ENCODE results near the gene PPP1R12C.
"Not testable (repeated sequence)": the region's sequence is repeated elsewhere in the genome, so short reads cannot be mapped to it uniquely, and the experiment has no call there.

Gene PPP1R12C

DNA sequence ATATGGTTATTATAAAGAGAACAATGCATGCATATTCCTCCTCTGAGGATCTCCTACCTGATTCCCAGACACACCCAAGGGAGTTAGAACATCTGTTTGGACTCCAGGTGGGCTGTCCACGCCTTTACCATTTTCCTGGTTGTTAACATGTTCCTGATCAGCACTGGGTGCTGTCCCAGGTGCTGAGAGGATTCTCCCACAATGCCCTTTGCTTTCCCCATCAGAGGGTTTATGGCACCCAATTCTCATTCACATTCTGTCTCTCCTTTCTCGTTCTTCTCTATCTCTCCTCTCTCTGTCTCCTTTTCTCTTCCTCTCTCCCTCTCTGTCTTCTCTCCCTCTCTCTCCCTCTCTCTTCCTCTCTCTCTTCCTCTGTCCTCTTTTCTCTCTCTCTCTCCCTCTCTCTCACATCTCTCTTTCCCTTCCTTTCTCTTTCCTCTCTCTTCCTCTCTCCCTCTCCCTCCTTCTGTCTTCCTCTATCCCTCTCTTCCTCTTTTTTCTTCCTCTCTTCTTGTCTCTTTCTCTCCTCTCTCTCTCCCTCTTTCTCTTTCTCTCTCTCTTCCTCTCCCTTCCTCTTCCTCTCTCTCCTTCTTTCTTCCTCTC lies 51.2 kb downstream of the PPP1R12C start:
- Mint-ChIP-seq H3K36me3 (no peaks in the 10 kb centered on the region), H3K9me3 (peaks cover 4% of the 10 kb centered on the region), H3K27me3 (peaks cover 54% of the 10 kb centered on the region), H3K4me3 (no peak overlapping the region), H3K27ac (no peak overlapping the region), H3K4me1 (peaks cover 27% of the 10 kb centered on the region)
- ATAC-seq: no peak

DNA sequence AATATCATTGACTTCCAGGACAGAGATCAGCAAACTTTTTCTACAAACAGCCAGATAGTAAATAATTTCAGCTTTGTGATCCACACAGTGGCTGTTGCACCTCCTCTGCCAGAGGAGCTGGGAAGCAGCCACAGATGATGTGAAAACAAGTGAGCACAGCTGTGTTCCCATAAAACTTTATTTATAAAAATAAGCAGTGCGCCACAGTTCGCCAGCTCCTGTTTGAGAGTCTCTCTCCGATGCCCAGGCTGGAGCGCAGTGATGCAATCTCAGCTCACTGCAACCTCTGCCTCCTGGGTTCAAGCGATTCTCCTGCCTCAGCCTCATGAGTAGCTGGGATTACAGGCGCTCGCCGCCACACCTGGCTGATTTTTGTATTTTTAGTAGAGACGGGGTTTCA lies 51.9 kb downstream of the PPP1R12C start:
- H3K27ac Mint-ChIP-seq, H3K4me3 Mint-ChIP-seq, ATAC-seq, H3K9me3 Mint-ChIP-seq, H3K36me3 Mint-ChIP-seq: not testable (repeated sequence)
- peaks cover 27% of the 10 kb centered on the region for H3K4me1 Mint-ChIP-seq
- H3K27me3 Mint-ChIP-seq: peaks cover 47% of the 10 kb centered on the region

DNA sequence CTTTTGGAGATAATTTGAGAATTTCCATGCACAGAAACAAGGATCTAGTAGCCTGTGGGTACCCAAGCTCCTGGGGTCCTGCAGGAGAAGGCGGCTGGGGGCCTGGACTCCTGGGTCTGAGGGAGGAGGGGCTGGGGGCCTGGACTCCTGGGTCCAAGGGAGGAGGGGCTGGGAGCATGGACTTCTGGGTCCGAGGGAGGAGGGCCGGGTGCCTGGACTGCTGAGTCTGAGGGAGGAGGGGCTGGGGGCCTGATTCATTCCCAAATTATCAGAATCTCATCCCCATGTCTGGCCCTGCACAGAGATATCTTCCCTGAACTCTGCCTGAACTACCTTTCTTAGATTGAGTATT lies 54.0 kb downstream of the PPP1R12C start:
- peak overlapping the region; percentile 90 for H3K4me3 Mint-ChIP-seq
- ATAC-seq: no peak
- peaks cover 4% of the 10 kb centered on the region for H3K9me3 Mint-ChIP-seq
- no peak overlapping the region for H3K27ac Mint-ChIP-seq
- H3K36me3 Mint-ChIP-seq: peaks cover 8% of the 10 kb centered on the region
- H3K4me1 Mint-ChIP-seq: peaks cover 16% of the 10 kb centered on the region
- peaks cover 27% of the 10 kb centered on the region for H3K27me3 Mint-ChIP-seq

DNA sequence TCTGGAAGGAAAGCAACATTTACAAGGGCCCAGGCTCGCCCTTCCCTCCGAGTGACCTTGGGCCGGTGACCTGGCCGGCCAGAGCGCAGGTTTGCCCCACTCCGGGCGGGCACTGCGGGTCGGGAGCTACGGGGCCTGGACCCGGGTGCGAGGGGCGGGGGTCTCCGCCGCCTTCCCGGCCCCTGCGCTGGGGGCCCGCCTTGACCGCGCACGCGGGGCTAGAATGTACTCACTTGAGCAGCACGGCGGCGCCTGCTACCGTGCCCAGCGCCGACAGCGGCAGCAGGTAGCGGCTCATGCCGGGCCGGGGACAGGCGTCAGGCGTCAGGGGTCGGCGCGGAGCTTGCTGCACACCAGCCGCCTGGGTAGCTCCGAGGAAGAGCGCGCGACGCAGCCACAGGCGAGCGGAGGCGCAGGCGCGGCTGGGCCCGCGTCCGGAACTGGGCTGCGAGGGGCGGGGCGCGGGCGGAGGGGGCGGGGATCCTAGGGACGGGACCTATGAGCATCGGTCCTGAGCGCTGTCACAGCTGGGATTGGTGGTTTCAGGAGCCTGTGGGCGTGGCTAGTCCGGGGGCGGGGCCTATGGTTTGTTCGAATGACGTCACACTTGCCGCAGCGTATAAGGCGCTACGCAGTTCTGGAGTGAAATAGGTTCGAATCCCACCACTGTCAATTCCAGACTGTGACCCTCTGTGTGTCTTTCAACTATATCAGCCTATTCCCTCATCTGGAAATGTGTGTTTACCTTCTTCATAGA lies 54.5 kb downstream of the PPP1R12C start, which contains the start of gene RDH13:
TSS of gene RDH13 (minus strand) at position 414 of the 757 bp plus-strand sequence. CDS start at position 298, 116 bp downstream.
- Mint-ChIP-seq H3K27me3 (peaks cover 21% of the 10 kb centered on the region), H3K36me3 (peaks cover 13% of the 10 kb centered on the region), H3K9me3 (peaks cover 4% of the 10 kb centered on the region), H3K4me1 (peaks cover 10% of the 10 kb centered on the region), H3K4me3 (peak within 1 kb of the TSS; percentile 90), H3K27ac (peak within 1 kb of the TSS; percentile 75)
- ATAC-seq: peak; percentile 99

DNA sequence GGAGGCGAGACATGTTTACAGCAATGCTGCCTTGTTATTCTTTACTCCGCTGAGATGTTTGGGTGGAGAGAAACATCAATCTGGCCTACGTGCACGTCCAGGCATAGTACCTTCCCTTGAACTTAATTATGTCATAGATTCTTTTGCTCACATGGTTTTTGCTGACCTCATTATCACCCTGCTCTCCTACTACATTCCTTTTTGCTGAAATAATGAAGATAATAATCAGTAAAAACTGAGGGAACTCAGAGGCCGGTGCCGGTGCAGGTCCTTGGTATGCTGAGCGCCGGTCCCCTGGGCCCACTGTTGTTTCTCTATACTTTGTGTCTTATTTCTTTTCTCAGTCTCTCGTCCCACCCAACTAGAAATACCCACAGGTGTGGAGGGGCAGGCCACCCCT lies 57.1 kb downstream of the PPP1R12C start:
- not testable (repeated sequence) for H3K27ac Mint-ChIP-seq, H3K4me3 Mint-ChIP-seq, H3K27me3 Mint-ChIP-seq, ATAC-seq, H3K4me1 Mint-ChIP-seq, H3K9me3 Mint-ChIP-seq
- H3K36me3 Mint-ChIP-seq: peaks cover 36% of the 10 kb centered on the region

DNA sequence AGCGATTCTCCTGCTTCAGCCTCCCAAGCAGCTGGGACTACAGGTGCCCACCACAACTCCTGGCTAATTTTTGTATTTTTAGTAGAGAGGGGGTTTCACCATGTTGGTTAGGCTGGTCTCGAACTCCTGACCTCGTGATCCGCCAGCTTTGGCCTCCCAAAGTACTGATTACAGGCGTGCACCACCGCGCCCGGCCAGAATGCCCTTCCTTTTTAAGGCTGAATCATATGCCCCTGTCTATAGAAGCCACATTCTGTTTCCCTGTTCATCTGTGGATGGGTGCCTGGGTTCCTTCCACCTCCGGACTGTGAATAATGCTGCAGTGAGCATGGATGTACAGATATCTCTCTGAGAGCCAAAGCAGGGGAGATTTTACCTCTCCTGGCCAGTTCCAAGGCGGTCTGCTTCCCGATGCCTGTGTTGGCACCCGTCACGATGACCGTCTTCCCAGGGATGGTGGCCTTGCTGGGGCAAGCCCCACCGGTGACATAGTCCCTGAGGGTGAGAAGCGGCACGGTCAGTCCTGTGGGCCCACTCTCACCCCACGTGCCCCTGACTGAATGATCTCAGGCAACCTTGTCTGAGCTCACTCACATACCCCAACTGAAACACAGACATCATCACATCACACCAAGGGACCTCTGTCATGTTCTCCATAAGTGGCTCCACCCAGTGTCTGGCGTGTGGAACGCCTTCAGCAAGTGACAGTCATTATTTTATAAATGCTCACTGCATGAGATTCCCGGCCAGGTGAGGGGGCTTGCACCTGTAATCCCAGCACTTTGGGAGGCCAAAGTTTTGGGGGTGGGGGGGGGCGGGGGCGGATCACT lies 58.4 kb downstream of the PPP1R12C start:
- no peak overlapping the region for H3K4me3 Mint-ChIP-seq
- H3K27ac Mint-ChIP-seq: no peak overlapping the region
- no peaks in the 10 kb centered on the region for H3K9me3 Mint-ChIP-seq
- peaks cover 37% of the 10 kb centered on the region for H3K36me3 Mint-ChIP-seq
- H3K27me3 Mint-ChIP-seq: no peaks in the 10 kb centered on the region
- H3K4me1 Mint-ChIP-seq: peaks cover 8% of the 10 kb centered on the region
- no peak for ATAC-seq

DNA sequence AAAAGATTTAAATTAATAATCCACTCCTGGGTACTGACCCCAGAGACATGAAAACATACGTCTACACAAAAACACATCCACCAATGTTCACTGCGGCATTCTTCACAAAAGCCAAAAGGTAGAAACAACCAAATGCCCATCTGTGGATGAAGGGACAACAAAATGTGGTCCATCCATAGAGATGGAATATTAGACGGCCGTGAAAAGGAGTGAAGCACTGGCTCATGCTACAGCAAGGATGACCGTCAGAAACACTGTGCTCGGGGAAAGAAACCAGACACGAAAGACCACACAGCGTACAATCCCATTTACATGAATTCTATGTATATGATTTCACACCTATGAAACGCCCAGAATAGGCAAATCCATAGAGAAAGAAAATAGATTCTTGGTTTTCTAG lies 60.6 kb downstream of the PPP1R12C start:
- Mint-ChIP-seq H3K9me3 (no peaks in the 10 kb centered on the region), H3K4me1 (peaks cover 1% of the 10 kb centered on the region), H3K4me3 (no peak overlapping the region), H3K27me3 (no peaks in the 10 kb centered on the region), H3K27ac (no peak overlapping the region), H3K36me3 (peaks cover 55% of the 10 kb centered on the region)
- ATAC-seq: no peak

DNA sequence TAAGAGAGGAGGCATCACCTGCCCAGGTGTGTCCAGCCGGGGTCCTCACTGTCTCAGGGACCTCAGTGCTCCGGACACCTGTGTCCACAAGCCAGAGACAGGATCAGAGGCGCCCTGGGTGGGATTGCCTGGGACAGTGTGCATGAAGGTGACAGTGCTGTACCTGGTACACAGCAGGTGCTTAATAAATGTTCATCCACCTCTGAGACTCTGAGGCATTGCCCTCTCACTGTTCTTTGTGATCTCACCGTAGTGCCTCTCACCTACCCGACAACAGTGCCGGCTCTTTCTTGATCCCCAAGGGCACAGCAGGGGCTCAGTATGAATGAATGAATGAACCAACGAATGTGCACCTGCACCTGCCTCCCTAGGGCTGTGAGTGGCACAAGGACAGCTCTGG lies 63.7 kb downstream of the PPP1R12C start:
- Mint-ChIP-seq H3K4me3 (no peak overlapping the region), H3K27ac (no peak overlapping the region), H3K36me3 (peaks cover 70% of the 10 kb centered on the region)

DNA sequence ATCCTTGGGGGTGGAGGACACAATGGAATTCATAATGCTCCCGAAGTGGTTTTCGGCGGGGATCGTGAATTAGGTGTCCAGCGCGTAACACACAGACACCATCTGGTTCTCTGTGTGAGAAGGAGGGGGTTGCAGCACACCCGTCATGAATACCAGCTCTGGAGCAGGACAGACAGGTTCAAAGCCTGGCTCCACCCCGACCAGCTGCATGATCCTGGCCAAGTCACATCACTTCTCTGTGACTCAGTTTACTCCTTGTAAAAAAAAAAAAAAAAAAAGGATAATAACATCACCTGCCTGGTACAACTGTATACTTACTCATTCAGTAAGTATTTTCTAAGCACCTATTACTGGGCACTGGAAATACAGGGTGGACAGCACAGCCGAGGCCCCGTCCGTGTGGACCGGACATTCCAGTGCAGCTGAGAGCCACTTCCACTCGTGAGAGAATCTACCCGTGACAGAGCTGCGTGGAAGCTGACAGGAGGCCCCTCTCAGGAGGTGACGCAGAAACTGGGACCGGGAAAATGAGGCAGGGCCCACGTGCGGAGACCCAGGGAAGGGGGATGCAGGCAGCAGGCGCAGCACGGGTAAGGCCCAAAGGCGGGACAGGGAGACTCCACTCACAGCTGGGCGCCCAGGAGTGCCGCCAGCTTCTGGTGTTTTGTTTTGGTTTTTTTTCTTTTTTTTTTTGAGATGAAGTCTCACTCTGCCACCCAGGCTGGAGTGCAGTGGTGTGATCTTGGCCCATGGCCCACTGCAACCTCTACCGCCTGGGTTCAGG lies 66.5 kb downstream of the PPP1R12C start:
- H3K27ac Mint-ChIP-seq: no peak overlapping the region
- ATAC-seq: no peak
- H3K27me3 Mint-ChIP-seq: no peaks in the 10 kb centered on the region
- H3K4me1 Mint-ChIP-seq: no peaks in the 10 kb centered on the region
- H3K36me3 Mint-ChIP-seq: peaks cover 67% of the 10 kb centered on the region
- H3K9me3 Mint-ChIP-seq: no peaks in the 10 kb centered on the region
- no peak overlapping the region for H3K4me3 Mint-ChIP-seq

More for the DNA sequence above, 63.7 kb downstream of the PPP1R12C start:
- Mint-ChIP-seq H3K9me3 (no peaks in the 10 kb centered on the region), H3K27me3 (no peaks in the 10 kb centered on the region), H3K4me1 (no peaks in the 10 kb centered on the region)
- no peak for ATAC-seq

DNA sequence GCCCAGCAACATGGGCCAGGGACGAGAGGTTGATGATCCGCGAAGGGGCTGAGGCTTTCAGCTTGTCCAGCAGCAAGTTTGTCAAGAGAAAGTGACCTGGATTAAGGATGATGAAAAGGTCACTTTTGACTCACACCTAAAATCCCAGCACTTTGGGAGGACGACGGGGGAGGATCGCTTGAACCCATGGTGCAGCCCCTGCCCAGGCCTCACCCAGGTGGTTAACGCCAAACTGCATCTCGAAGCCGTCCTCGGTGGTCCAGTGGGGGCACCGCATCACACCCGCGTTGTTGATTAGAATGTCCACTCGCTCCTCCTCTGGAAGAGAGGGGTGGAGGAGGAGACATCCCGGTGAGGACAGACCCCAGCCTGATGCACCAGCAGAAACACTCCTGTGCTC lies 69.0 kb downstream of the PPP1R12C start:
- no peak overlapping the region for H3K27ac Mint-ChIP-seq
- H3K4me3 Mint-ChIP-seq: no peak overlapping the region
- no peaks in the 10 kb centered on the region for H3K27me3 Mint-ChIP-seq
- H3K4me1 Mint-ChIP-seq: no peaks in the 10 kb centered on the region
- peaks cover 71% of the 10 kb centered on the region for H3K36me3 Mint-ChIP-seq
- ATAC-seq: no peak
- H3K9me3 Mint-ChIP-seq: no peaks in the 10 kb centered on the region

DNA sequence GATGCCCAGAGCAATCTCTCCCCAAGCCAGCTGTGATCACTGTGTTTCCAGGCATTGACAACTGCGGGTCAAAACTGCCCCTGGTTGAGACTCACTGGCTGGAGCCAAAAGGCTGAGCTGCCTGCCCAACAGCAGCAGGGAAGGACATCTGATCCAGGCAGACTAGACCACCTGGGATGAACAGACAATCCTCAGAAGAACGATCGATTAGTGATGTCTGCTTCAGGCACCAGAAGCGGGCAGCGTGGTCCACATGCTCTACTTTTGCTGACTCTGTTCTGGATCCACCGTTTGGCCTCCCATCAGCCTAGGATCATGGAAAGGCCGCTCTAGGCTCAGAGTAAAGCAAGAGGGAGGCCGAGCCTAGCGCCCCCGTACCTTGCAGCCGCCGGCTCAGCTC lies 69.5 kb downstream of the PPP1R12C start:
- no peak overlapping the region for H3K4me3 Mint-ChIP-seq
- no peaks in the 10 kb centered on the region for H3K9me3 Mint-ChIP-seq
- H3K27me3 Mint-ChIP-seq: no peaks in the 10 kb centered on the region
- ATAC-seq: no peak
- H3K4me1 Mint-ChIP-seq: no peaks in the 10 kb centered on the region
- H3K36me3 Mint-ChIP-seq: peaks cover 71% of the 10 kb centered on the region
- no peak overlapping the region for H3K27ac Mint-ChIP-seq

DNA sequence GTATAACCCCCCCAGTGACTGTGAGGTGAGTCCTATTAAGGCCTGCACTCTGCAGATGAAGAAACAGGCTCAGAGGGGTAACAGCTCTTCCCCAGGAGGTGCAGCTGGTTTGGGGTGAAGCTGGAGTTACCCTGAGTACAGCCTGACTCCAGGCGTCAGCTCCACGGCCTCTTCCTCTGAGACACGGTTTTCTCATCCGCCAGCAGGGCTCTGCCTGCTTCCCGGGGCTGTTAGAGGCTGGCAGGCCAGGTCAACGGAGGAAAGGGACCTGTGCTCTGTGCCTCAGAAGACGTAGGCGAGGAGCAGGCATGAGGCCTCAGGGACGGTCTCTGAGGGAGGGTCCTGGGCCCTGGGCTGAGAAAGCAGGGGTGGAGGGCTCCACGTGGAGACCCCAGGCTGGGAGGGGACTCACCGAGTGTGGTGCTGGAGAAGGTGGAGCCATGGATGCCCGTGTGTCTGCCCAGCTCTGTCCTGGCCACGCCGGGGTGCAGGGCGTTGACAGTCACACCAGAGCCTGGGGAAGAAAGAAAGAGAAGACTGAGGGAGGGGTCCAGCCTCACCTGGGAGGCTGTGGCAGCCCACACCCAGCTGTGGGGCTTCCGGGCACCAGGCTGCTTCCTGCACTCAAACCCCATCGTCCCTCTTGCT lies 70.3 kb downstream of the PPP1R12C start:
- peaks cover 7% of the 10 kb centered on the region for H3K4me1 Mint-ChIP-seq
- no peak overlapping the region for H3K27ac Mint-ChIP-seq
- ATAC-seq: no peak
- H3K4me3 Mint-ChIP-seq: no peak overlapping the region
- H3K27me3 Mint-ChIP-seq: no peaks in the 10 kb centered on the region
- no peaks in the 10 kb centered on the region for H3K9me3 Mint-ChIP-seq
- H3K36me3 Mint-ChIP-seq: peaks cover 73% of the 10 kb centered on the region

DNA sequence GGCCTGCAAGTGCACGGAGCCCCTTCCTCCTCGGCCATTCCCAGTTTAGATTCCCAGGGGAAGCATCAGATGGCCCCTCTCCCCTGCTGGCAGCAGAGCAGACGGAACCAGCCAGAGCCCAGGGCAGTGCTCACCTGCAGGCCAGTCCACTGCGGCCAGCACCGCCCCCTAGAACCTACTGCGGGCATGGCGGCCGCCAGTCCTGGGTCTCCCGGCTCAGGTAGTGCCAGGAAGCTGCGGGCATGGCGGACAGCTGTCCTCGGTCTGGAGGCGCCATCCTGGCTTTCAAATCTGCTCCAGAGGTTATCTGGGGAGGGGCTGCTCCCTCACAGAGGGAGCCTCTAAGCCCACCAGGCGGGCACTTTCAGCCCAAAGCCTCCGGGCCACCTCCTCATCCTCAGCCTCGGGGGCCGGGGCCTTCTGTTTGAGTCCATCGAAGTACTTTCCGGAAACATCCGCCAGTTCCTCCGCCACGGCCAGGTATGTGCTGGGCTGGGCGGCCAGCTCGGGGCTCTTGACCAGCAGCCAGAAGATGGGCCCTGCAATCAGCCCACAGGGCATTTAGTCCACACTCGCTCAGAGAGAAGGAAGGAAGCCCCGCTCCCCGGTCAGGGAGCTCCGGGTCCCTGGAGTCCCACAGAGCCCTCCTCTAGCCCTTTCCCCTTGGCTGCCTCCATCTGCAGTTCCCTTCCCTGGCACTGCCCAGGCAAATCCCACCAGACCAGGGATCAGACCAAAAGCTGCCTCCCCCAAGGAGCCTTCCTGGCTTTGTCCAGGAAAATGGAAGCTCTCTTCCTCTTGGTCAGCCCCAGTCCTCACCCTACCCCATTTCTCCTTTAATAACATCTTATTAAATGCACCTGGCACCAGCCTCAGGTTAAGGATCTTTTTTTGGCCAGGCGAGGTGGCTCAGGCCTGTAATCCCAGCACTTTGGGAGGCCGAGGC lies 72.4 kb downstream of the PPP1R12C start:
- Mint-ChIP-seq H3K4me1 (peaks cover 14% of the 10 kb centered on the region), H3K36me3 (peaks cover 68% of the 10 kb centered on the region), H3K9me3 (no peaks in the 10 kb centered on the region), H3K27me3 (no peaks in the 10 kb centered on the region), H3K27ac (no peak overlapping the region), H3K4me3 (no peak overlapping the region)
- ATAC-seq: no peak

DNA sequence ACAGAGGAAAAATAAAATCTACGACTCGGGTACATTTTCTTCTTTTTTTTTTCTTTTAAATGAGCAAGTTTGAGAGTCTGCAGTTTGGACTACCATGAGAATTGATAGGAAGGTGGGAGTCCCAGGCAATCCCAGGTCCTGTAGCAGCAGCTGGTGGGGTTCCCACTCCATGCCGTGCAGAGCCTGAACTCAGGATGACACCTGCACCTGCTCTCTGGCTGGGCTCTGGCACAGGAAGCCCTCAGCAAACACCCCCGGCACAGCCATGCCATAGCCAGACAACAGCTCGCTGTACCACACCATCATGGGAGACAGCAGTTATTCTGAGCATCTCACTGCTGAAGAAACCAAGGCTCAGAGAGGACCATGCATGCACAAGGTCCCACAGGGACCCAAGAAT lies 73.2 kb downstream of the PPP1R12C start:
- H3K9me3 Mint-ChIP-seq: no peaks in the 10 kb centered on the region
- H3K36me3 Mint-ChIP-seq: peaks cover 68% of the 10 kb centered on the region
- no peaks in the 10 kb centered on the region for H3K27me3 Mint-ChIP-seq
- ATAC-seq: no peak
- H3K4me3 Mint-ChIP-seq: no peak overlapping the region
- H3K4me1 Mint-ChIP-seq: peaks cover 14% of the 10 kb centered on the region
- no peak overlapping the region for H3K27ac Mint-ChIP-seq

All from stimulated activated memory B cell treated with anti-CD40 and anti-IgM and Interleukin-4, amounts not matched to agents 10 μg/mL and 1 μg/mL and 100 μg/mL, for 72 hours (primary cell).